ENCODE data around the gene GAL3ST2.

The GAL3ST2 gene

DNA sequence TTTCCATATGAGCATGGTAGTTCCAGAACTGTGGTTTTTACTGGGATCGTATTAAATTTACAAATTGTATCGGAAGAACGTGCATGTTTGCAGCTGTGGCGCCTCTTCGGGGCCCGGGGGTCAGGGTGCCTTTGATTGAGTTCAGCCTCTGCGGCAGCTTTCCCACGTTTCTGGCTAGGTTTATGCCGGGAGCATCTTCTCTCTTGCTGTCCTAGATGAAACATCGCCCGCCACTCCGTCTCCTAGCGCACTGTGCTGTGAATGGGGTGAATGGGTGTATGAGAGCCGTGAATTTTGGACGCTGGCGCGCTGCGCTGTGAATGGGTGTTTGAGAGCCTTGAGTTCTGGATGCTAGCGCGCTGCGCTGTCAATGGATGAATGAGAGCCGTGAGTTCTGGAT, 69.8 kb downstream of the GAL3ST2 start:
- no peak for DNase-seq (ENCODE audit: low spot score)

DNA sequence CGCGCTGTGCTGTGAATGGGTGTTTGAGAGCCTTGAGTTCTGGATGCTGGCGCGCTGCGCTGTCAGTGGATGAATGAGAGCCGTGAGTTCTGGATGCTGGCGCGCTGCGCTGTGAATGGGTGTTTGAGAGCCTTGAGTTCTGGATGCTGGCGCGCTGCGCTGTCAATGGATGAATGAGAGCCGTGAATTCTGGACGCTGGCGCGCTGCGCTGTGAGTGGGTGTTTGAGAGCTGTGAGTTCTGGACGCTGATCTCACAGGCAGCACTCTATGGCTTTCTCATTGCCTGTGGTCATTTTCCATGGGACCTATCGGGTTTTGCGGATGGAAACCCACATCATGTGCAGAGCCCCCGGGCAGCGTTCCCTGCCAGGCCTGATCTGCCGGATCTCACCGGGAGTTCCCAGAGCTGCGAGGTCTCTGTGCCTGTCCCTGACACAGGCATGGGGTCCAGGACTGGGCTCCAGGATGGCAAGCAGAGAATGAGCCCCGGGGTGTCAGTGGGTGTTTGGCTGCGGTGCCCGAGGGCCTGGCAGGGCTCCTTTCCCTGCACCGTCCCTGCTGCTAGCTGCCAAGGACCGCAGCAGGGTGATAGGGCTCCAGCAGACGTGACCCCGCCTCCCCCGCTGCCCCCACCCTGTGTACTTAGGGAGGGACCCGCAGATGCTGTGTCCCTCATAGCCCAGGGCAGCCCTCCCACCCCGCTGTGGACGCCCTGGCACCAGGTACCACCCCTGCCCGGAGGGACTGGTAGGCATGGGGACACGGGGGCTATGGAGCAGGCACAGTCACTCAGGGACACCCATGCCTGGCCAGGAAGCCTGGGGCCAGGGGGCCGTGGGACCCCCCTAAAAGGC, 72.4 kb downstream of the GAL3ST2 start:
- no peak for DNase-seq (ENCODE audit: low spot score)

DNA sequence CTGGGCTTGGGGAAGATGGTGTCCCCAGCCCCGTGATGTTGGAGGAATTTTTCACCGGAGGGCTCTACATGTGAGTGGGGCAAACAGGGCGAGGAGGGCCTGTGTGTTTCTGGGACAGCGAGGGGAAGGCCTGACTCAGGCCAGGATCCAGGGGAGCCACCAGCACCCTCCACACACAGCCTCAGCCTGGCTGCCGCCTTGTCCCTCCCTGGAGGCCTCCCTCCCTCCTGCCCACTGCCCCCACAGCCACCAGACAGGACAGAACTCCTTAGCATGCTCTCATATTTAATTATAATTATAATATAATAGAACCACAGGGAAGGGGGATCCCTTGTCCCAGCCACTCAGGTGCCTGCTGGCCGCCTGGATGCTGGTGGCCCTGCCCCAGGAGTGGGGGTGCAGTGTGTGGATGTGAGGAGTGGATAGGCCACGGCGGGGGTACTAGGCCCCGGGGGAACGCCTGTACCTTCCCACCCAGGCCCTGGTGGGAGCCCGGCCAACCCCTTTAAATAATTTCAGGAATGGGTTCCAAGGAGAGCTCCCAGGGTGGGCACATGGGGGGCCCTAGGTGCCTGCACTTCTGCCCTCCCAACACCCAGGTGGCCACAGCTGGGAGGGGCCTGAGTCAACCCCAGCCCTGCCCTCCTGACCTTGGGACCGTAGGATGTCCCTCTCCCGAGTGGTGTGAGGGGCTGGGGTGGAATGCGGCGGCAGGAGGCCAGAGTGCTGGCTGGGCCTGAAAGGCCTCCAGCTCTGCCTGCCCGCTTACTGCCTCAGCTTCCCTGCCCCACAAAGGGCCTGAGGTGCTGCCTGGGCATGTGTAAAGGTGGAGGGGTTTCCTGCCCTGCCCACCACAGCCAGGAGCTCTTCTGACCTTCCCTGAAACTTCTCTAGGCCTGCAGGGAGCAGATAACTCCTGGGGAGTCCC, 73.3 kb downstream of the GAL3ST2 start:
- DNase-seq (ENCODE audit: low spot score), result no peak

- no peak for DNase-seq (ENCODE audit: low spot score)
Measured at GRCh38 chr2:241850544-241851324, 74.1 kb downstream of the GAL3ST2 start.

DNA sequence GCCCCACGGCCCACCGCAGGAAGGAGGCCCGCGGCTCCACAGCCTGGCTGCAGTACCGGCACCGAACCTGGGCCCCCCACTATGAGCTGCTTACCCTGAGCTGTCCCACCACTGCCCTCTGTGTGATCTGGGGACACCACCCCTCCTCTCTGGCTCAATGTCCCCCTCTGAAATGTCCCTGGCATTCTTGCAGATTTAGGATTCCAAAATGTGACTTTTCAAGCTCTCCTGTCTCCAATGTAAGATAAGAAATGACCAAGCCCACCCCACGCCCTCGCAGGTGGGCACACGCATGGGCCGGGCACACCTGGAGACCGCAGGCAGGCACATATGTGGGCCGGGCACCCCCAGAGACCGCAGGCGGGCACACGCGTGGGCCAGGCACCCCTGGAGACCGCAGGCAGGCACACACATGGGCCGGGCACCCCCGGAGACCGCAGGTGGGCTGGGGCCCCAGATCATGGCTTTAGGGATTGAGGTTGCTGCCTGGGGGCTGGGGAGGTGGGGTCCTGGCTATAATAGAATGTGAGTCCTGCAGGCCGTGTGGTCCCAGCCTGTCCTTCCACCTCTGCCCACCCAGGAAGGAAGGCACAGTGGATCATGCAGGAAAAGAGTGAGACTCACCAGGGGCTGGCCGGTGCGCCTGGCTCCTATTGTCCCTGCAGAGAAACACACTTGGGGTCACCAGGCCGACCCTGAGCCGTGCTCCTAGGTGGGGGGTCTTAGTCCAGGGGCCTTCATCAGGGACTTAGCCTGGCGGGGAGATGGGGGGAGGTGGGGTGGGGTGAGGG, 74.9 kb downstream of the GAL3ST2 start:
- no peak for DNase-seq (ENCODE audit: low spot score)

DNA sequence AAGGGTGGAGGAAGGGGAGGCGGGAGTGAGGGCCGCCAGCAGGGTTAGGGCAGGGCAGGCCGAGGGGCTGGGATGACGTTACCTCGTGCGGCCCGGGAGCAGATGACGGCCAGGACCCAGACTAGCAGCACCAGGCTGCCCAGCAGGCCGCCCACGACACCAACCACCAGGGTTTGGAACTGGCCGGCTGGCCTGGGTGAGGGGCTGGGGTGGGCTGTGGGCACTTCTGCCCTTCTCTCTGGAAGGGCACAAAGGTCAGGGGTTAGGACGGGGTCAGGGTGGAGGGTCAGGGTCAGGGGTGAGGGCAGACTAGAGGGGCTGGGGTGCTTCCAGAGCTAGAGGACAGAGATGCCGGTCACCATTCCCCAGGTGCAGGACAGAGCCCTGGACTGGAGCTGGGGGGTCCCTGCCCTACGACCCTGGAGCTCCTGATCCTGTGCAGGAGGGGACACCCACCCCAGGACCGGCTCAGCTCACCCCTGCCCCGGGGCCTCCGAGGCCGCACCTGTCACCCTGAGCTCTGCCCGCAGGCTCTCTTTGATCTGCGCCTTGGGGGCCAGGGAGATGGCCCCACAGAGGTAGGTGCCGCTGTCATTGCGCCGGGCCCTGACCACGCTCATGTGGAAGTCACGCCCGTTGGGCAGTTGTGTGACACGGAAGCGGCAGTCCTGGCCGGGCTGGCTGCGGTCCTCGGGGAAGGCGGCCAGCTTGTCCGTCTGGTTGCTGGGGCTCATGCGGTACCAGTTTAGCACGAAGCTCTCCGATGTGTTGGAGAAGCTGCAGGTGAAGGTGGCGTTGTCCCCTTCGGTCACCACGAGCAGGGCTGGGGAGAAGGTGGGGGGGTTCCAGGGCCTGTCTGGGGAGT, 75.7 kb downstream of the GAL3ST2 start:
- DNase-seq (ENCODE audit: low spot score), result no peak

DNA sequence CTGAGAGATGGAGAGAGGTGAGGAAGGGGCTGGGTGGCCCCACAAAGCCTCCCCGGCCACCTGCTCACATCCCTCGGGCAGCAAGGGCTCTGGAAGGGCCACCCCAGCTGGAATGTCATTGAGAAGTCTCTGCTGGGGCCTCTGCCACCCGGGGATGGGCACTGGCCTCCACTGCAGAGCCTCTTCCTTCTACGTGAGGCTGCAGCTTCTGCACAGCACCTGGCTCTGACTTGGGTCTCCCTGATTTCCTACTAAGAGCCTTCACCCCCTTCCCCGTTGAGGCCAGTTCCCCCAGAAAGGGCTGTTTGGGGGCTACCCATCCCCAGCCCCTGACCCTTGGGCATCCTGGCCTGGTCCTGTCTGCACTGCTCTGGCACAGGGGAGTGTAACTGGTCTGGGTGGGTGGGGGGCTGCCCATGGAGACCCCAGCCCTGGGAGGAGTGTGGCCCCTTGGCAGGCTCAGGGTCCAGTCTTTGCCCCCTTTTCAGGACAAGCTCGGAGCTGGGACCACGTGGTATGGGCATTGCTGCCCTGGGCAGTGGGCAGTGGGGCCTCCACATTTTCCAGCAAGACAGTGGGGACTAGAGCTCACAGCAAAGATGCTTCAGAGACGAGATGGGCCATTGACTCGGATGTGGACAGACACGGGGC, 76.5 kb downstream of the GAL3ST2 start:
- DNase-seq (ENCODE audit: low spot score), result no peak

All from hematopoietic multipotent progenitor cell treated with erythropoietin and hydrocortisone succinate and interleukin-3 and kit ligand, for 15 days (in vitro differentiated cells).